ENCODE results near the gene NDUFB5. TPM values are rescaled to one million over a fixed set of nuclear protein-coding genes. Genes with fewer than 3 reads are reported as not detected.

NDUFB5 gene
- total and polyA plus RNA-seq, 4 donors: 44.8 to 149 (median 73.2) TPM

Small RNAs within 50 kb of the gene (small RNA-seq; reads per million reads assigned to genes)
- gene AC090425.1 (ENCODE audit: low replicate concordance): not detected
- gene RF01210 (ENCODE audit: low replicate concordance): not detected

Other genes with a start within 250 kb of the NDUFB5 start
- 10 to 100 TPM; 33.7 to 56.2 TPM for gene GNB4, start 153.3 kb upstream of the NDUFB5 start, total RNA-seq
- 10 to 100 TPM in 1 of 2 donors, 1 to 10 TPM in 1; 6.3 to 17.9 TPM for gene GNB4, start 153.3 kb upstream of the NDUFB5 start, polyA plus RNA-seq
- 10 to 100 TPM; 35.5 to 61.2 TPM for gene ACTL6A, start 41.9 kb upstream of the NDUFB5 start, total RNA-seq
- gene ACTL6A, start 41.9 kb upstream of the NDUFB5 start, polyA plus RNA-seq: 10 to 100 TPM; 32.3 to 66.0 TPM
- gene MRPL47, start 156 bp upstream of the NDUFB5 start, total RNA-seq: 10 to 100 TPM; 24.3 to 24.8 TPM
- 10 to 100 TPM; 32.9 to 92.8 TPM for gene MRPL47, start 156 bp upstream of the NDUFB5 start, polyA plus RNA-seq
- gene USP13, start 48.2 kb downstream of the NDUFB5 start, total RNA-seq: 10 to 100 TPM; 14.9 to 25.2 TPM
- gene USP13, start 48.2 kb downstream of the NDUFB5 start, polyA plus RNA-seq: 1 to 10 TPM; 4.3 to 5.9 TPM

All from lung (tissue), 5 donors.